ENCODE measurements around the gene PPP2R5A. TPM values are rescaled to one million over a fixed set of nuclear protein-coding genes. Genes with fewer than 3 reads are reported as not detected.

The PPP2R5A gene
- total RNA-seq, 1 experiment from 2014 or later, result 22.0 TPM

DNA sequence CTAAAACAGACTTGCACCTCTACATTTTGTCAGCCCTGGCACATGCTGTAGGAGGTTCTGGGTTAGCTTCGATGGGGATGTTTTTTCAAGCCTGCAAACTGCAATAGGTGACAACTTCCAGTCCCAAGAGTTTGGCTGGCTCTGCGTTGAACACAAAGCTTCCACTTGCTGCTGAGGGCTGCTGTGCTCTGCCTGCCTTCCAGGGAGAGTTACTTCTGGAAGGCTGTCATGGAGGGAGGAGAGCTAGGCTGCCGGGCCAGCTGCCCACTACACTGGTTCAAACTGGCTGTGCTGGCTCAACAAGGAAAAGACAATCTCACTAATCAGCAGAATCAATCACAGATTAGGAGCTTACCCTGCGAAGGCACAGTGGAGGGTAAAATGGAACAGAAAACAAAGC is 46.7 kb upstream of the PPP2R5A start:
- H3K56ac ChIP-seq (ENCODE audit: insufficient read length, low read depth, low read length), result no peak overlapping the region
- no peaks in the 10 kb centered on the region for H3K4me1 ChIP-seq (ENCODE audit: insufficient read depth, low read length)
- no peak overlapping the region for H3K18ac ChIP-seq (ENCODE audit: insufficient read length, low read depth, low read length)
- no peak overlapping the region for H3K4ac ChIP-seq (ENCODE audit: low read depth, low read length)
- Mint-ChIP-seq H3K27me3 (ENCODE audit: low read depth) (no peaks in the 10 kb centered on the region; the same call in 1 of the 2 replicates), H3K4me3 (no peak overlapping the region; a peak in 1 of 5 replicates), H3K27ac (no peak overlapping the region), H3K36me3 (ENCODE audit: insufficient read depth in 1 of 3, low read depth in 3 of 3) (no peaks in the 10 kb centered on the region), H3K4me1 (no peaks in the 10 kb centered on the region; a peak in 1 of 4 replicates), H3K9me3 (no peaks in the 10 kb centered on the region; a peak in 1 of 5 replicates)
- no peak overlapping the region for H3T11ph ChIP-seq (ENCODE audit: low read length)
- no peak overlapping the region for H4K91ac ChIP-seq (ENCODE audit: insufficient read length, low read depth, low read length)
- no peak overlapping the region for H2BK5ac ChIP-seq (ENCODE audit: insufficient read length, low read length)
- DNase-seq, result no peak
- H3K23me2 ChIP-seq (ENCODE audit: insufficient read length, low read depth, low read length, poor library complexity, severe bottlenecking), result no peaks in the 10 kb centered on the region
- no peak overlapping the region for H2AK5ac ChIP-seq (ENCODE audit: insufficient read length, low read length)
- WGBS (ENCODE audit: extremely low coverage, insufficient read length, low lambda C conversion rate), result no CpG with 5 or more reads among the region's 4 CpGs
- no peak overlapping the region for H3K27ac ChIP-seq (ENCODE audit: insufficient read length, low read depth, low read length)
- no peaks in the 10 kb centered on the region for H3K79me2 ChIP-seq (ENCODE audit: insufficient read depth, low read length)
- H4K5ac ChIP-seq (ENCODE audit: insufficient read length, low read depth, low read length), result no peak overlapping the region
- H4K20me1 ChIP-seq (ENCODE audit: control insufficient read depth, insufficient read depth, insufficient read length), result no peaks in the 10 kb centered on the region
- H2BK120ac ChIP-seq (ENCODE audit: low read depth, low read length, poor library complexity, severe bottlenecking), result no peak overlapping the region
- no peak overlapping the region for H2BK12ac ChIP-seq (ENCODE audit: insufficient read length, low read depth, low read length)
- H3K14ac ChIP-seq (ENCODE audit: insufficient read depth, low read length), result no peak overlapping the region
- H4K8ac ChIP-seq (replicated peaks; ENCODE audit: insufficient read length, low read depth, low read length), result no peak overlapping the region
- H3K9ac ChIP-seq (ENCODE audit: extremely low read depth, insufficient read length, low read length), result no peak overlapping the region
- H3K27me3 ChIP-seq (ENCODE audit: insufficient read depth, low read length), result no peaks in the 10 kb centered on the region
- no peak overlapping the region for H2BK15ac ChIP-seq (ENCODE audit: low read depth, low read length)
- H3K23ac ChIP-seq (ENCODE audit: insufficient read length, low read depth, low read length), result no peak overlapping the region
- TF ChIP-seq, protein P1, sequence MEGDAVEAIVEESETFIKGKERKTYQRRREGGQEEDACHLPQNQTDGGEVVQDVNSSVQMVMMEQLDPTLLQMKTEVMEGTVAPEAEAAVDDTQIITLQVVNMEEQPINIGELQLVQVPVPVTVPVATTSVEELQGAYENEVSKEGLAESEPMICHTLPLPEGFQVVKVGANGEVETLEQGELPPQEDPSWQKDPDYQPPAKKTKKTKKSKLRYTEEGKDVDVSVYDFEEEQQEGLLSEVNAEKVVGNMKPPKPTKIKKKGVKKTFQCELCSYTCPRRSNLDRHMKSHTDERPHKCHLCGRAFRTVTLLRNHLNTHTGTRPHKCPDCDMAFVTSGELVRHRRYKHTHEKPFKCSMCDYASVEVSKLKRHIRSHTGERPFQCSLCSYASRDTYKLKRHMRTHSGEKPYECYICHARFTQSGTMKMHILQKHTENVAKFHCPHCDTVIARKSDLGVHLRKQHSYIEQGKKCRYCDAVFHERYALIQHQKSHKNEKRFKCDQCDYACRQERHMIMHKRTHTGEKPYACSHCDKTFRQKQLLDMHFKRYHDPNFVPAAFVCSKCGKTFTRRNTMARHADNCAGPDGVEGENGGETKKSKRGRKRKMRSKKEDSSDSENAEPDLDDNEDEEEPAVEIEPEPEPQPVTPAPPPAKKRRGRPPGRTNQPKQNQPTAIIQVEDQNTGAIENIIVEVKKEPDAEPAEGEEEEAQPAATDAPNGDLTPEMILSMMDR (conservative IDR thresholded peaks at IDR 0.05), result no peak
- no peaks in the 10 kb centered on the region for H3K79me1 ChIP-seq (ENCODE audit: insufficient read depth, low read depth, low read length, poor library complexity, severe bottlenecking)
- H3K4me2 ChIP-seq (ENCODE audit: insufficient read depth, insufficient read length, low read length), result no peak overlapping the region
- no peak overlapping the region for H2BK20ac ChIP-seq (ENCODE audit: low read depth, low read length, poor library complexity, severe bottlenecking)
- H3K9me3 ChIP-seq (ENCODE audit: control insufficient read depth, low read depth, low read length), result no peaks in the 10 kb centered on the region
- H2AFZ ChIP-seq (ENCODE audit: low read length), result no peak overlapping the region
